ENCODE data around the gene BICC1.

- TF ChIP-seq, protein P1, sequence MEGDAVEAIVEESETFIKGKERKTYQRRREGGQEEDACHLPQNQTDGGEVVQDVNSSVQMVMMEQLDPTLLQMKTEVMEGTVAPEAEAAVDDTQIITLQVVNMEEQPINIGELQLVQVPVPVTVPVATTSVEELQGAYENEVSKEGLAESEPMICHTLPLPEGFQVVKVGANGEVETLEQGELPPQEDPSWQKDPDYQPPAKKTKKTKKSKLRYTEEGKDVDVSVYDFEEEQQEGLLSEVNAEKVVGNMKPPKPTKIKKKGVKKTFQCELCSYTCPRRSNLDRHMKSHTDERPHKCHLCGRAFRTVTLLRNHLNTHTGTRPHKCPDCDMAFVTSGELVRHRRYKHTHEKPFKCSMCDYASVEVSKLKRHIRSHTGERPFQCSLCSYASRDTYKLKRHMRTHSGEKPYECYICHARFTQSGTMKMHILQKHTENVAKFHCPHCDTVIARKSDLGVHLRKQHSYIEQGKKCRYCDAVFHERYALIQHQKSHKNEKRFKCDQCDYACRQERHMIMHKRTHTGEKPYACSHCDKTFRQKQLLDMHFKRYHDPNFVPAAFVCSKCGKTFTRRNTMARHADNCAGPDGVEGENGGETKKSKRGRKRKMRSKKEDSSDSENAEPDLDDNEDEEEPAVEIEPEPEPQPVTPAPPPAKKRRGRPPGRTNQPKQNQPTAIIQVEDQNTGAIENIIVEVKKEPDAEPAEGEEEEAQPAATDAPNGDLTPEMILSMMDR (IDR thresholded peaks at IDR 0.05; ENCODE audit: extremely low read depth in 1 of 2, insufficient read depth in 1 of 2, low read depth in 1 of 2, low read length in 2 of 2), result no peak
- TF ChIP-seq POLR2A (IDR thresholded peaks at IDR 0.05; ENCODE audit: low read depth, low read length) (no peak), MYC (IDR thresholded peaks at IDR 0.05; ENCODE audit: low read depth, low read length) (no peak), EZH2 (IDR thresholded peaks at IDR 0.05; ENCODE audit: borderline replicate concordance, low read depth, low read length, severe bottlenecking) (no peak), MAX (IDR thresholded peaks at IDR 0.05; ENCODE audit: insufficient read depth, insufficient read length) (no peak), FOS (IDR thresholded peaks at IDR 0.05; ENCODE audit: borderline replicate concordance, insufficient read depth, low read length) (no peak), POLR2AphosphoS5 (IDR thresholded peaks at IDR 0.05; ENCODE audit: insufficient read depth, low read depth, low read length) (no peak), GATA2 (IDR thresholded peaks at IDR 0.05; ENCODE audit: insufficient read depth, insufficient read length, low read depth, low read length) (no peak)
These were observed 33.5 kb downstream of the BICC1 start for GRCh38 chr10:58546137-58546536.
